ENCODE data around the gene MAGI1.
"Not testable (repeated sequence)": the region's sequence is repeated elsewhere in the genome, so short reads cannot be mapped to it uniquely, and the experiment has no call there.

MAGI1 gene

DNA sequence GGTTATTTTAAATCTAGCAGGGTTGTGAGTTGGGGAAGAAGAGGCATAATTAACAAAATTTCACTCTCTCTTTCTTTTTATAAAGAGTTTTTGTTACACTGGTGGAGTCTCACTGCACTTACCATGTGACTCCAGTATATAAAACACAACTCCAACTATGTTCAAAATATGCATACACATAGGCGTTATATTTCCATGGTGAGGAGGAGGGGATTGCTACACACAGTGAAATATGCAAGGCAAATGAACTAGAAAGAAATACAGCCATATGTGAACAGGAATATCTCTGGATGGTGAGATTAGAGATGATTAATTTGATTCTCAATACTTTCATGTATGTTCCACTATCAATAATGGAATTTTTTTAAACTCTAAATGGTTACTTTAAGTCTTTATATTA lies 385.0 kb downstream of the MAGI1 start:
- DNase-seq = no peak

DNA sequence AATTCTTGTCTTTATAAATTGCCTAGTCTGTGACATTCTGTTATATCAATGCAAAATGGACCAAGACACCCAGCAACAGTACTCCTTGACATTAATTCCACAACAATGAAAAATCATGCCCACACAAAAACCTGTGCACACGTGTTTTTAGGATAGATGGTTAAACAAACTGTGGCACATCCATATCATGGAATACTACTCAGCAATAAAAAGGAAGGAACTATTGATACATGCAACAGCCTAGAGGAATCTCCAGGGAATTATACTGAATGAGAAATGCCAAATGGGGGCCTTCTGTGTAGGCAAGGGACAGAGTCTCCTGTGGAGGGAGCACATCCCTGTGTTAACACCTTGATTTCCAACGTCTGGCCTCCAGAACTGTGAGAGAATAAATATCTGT lies 388.5 kb downstream of the MAGI1 start:
- DNase-seq = no peak

DNA sequence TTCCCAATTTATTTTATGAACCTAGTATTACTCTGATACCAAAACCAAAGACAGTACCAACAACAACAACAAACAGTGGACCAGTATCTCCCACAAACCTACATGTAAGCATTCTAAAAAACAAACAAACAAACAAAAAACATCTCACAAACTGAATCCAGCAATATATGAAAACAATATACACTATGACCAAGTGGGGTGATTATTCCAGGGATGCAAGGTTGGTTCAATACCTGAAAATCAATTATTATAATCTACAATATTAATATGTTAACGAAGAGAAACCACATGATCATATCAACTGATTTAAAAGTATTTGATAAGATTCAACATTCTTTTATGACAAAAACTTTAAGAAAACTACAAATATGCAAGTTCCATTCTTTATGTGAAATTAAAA lies 391.3 kb downstream of the MAGI1 start:
- no peak for DNase-seq

DNA sequence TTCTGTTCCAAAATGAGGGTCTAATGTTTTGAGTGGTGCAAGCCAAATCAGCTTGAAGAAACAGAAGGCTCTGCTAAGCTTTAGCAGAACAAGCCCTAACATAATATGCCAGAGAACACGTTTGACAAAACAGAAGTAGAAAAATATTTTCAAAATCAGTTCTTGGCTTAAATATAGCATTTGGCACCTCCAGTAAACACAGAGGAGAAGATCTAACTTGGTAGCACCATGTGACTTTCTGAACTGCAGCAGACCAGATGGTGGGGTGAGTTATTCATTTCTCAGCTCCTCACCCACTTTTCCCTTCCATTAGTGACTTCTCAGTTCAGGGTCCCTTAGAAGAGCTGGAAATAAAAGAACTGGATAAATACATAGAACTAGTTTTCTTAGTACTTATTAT lies 395.8 kb downstream of the MAGI1 start:
- DNase-seq = no peak

DNA sequence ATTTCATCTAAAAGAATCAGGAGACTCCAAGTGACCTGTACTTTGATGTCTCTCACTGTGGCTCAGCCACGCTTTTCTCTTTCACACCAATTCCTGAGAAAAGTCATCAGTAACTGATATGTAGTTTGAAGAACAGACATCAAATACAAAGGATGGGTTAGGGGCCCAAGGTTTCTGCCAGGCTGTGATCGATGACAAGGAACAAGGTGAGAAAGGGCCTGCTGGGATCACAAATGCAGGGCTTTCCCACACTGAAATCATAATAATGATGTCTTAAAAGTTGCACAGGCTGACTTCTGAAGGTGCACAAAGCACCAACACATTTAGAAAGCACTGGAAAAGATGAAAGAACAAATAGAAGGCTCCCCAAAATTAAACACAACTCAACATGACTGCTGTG lies 396.9 kb downstream of the MAGI1 start:
- DNase-seq = no peak

DNA sequence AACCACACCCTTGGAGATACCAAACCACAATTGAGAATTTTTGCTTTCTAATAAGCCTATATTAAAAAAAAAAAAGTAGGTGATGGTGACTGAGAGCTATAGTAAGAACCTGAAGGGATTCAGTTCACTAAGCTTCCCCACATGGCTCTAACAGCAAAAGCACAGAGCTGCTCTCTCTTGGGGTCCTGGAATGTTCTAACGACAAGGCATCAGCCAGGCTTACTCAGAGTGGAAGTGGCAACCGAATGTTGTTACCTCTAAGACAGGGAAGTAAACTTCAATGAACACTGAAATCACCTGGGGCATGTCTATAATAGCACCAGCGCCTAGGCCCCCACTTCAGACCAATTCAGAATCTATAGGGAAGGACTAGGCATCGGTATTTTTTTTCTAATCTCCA lies 397.7 kb downstream of the MAGI1 start:
- no peak for DNase-seq

DNA sequence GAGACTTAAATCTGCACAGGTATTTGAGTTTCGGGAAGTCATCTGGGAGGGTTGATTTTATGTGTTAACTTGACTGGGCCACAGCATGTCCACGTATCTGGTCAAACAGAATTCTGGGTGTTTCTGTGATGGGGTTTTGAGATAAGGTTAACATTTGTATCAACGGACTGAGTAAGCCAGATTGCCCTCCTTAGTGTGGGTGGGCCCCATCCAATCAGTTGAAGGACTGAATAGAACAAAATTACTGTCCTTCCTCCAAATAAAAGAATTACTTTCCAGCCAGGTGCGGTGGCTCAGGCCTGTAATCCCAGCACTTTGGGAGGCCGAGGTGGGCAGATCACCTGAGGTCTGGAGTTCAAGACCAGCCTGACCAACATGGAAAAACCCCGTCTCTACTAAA lies 399.3 kb downstream of the MAGI1 start:
- no peak for DNase-seq

DNA sequence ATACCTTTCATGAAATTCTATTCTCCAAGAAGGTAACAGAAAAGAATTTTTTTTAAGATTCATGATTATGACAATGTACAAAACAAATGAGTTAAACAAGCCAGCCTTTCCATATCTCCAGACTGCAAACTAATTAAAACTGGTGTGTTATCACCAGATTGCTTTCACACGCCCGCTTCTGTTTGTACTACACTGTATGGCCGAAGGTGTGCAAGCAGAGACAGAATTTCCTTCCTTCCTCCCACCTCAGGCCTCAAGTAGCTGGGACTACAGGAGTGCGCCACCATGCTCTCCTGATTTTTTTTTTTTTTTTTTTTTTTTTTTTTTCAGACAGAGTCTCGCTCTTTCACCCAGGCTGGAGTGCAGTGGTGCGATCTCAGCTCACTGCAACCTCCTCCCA lies 400.4 kb downstream of the MAGI1 start:
- no peak for DNase-seq

DNA sequence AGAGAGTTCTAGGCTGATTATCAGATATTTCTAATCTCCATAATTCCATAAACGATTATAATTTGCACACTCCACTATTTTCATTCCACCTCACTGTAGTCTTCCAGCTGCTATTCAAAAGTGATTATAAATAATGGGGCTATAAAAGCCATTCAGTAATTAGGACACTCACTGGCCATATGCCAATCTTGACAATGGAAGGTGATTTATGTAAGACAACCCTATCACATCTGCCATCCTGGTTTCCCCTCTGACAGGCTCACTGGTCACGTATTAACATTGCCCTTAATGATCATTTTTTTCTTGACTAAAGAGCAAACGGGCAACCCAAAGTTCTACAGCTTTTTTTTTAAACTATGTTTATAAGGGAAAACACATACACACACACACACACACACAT lies 402.4 kb downstream of the MAGI1 start:
- no peak for DNase-seq

DNA sequence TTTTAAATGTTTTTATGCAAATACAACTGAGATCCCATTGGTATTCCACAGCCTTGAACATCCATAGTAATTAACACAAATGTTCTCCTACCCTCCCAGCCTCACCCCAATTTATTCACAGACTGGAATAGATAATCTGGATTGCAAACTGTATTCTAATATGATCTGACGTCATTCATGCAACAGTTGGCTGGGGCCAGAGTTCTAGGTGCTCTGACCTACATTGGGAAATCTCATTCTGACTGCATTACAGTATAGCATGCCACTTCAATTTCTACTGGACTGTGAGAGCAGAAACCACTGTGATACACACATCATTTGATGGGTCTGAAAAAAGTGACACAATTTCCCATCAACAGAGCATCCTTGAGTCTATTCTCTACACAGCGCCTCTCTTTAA lies 403.1 kb downstream of the MAGI1 start:
- DNase-seq = no peak

DNA sequence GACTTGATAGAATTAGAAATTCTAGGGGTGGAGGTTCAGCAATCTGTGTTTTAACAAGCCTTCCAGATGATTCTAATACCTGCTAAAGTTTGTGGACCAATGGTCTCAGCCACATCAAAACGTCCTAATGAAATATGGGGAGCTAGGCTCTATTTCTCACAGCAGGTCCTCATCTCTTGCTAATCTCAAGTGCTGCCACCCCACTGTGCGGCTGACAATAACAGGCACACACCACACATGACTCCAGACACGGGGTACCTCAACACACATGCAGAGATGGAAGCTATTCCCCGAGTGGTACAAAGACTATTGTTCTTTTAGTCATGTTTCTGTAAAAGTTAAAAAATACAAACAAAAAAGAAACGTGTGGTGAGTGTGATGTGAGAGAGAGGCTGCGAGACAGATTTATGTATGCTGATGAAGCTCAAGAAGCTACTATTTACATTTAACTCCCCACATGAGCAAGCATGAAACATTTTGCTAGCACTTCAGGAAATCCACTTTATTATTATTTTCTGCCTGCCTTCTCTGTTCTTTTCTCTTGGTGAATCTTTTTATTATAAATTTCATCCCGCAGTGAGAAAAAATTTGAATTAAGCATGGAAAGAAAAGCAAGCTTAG lies 405.6 kb downstream of the MAGI1 start:
- no peak for DNase-seq

DNA sequence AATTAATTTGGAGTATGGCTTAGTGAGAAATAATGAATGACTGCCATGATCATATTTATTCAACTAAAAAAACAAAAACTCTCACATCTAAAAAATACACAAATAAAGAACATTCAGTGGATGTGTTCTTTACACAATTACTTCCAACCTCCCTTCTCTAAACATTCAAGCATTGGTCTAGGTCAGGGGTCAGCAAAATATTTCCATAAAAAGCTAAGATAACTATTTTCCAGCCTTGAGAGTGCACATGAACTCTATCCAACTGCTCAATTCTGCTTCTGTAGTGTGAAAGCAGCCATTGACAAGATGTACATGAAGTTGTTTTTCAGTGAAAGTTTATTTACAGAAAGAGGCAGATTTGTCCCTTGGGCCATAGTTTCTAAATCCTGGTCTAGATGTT lies 406.3 kb downstream of the MAGI1 start:
- DNase-seq = no peak

DNA sequence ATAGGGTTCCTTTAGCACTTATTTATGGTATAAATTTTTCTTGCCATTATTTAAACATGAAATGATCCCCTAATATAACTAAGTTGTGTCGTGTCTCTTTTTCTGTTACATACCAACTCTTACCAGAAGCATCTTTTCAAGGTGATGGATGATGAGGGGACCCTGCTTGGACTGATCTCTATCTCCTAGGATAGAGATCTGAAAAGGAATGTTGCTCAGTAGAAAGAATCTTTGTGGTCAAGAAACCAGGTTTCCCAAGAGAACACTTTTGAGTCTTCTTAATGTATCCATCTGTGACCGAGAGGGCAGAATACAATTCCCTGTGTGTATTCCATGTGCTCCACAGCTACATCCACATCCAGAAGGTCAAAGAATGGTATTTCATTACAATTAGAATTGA lies 409.7 kb downstream of the MAGI1 start:
- no peak for DNase-seq

DNA sequence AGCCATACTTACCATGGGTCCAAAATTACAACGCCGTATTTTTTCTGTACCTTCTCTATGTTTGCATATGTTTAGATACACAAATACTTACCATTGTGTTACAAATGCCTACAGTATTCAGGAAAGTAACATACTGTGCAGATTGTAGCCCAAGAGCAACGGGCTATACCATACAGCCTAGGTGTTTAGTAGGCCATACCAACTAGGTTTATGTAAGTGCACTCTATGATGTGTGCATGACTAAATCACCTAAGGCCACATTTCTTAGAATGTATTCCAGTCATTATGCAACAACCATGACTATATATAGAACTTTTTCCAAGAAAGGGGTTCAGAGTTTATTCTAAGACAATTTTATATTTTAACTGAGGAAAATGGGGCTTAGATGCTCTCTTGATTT lies 411.7 kb downstream of the MAGI1 start:
- DNase-seq = peak; percentile 18

DNA sequence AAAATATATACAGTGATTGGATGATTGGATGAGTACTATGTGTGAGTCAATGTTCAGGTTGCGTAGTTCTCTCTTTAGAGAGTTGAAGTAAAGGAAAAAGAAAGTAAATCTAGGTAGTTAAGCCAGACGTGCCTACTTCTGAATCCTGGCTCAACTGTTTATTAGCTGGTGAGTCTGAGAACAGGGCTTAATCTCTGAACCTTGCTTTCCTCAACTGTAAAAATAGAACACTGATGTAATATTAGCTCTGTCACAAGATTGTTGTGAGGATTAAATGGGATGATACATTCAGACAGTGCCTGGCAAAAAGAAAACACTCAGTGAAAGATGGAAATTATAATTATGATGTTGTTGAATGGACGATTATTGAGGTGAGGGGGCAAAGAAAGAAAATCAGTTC lies 413.4 kb downstream of the MAGI1 start:
- no peak for DNase-seq

DNA sequence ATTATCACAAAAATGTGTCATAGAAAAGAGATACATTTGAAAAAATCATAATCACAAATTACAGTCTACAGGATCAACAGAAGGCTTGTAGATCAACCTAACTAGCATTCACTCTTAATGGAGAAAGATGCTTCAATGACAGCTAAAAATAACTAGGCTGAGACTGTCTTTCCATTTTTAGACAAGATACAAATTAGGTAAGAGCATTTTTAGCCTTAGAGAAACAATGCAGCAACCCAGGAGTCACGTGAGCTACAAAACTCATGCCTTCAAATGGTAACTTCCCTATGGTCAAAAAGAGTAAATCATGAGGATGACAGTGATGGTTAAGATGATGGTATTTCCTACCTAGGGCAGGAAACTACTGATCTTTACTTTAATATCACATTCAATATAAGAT lies 415.4 kb downstream of the MAGI1 start:
- DNase-seq = no peak

DNA sequence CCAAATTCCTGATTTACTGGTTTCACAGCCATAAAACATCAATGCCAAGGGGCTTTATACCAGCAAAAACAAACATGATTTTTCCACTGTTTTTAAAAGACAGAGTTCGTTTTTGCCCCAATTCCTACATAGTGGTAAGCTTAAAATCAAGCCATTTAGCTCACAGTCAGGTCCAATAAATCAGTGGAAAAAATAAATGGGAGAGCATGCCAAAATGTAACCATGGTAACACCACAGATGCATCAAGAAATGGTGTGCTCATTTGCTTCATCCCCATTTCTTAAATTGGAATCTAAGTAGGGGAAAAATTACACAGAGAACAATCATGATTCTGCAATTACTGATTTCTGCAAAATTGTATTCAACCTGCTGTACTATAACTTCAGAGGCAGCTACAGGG lies 418.8 kb downstream of the MAGI1 start:
- no peak for DNase-seq

DNA sequence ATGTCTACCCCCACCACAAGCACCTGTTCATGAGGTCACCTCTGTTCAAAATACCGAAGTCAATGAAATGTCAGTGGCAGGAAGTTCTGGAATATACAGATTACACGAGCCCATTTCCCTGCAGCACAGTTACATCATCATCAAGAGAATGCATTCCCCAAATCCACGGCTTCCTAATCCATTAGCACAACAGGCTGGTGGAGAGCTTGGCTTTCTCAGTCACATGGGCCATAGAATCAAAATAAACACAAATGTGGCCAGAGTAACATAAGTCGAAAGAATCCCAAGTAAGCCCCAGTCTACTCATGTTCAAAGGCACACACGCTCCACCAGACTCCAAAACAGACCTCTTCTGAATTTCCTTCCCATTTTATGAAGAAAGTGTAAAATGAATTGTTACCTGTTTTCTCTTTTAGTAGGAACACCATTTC lies 419.3 kb downstream of the MAGI1 start:
- DNase-seq = peak; percentile 27

DNA sequence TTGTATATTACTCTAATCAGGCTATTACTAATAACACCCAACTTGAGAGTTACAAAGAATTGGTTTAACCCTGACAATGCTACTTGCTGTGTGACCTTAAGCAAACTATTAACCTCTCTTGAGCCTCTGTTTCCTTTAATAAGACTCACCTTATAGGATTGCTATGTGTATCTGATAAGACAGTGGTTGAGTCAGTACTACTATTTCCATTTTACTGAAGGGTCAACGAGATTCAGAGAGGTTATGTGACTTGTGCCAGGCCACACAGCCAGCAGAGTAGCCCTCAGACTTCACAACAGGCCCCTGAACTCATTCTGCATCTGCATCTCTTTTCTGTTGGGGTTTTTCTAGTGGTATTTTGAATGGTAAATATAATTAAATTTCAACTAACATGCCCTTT lies 420.1 kb downstream of the MAGI1 start:
- DNase-seq = no peak

DNA sequence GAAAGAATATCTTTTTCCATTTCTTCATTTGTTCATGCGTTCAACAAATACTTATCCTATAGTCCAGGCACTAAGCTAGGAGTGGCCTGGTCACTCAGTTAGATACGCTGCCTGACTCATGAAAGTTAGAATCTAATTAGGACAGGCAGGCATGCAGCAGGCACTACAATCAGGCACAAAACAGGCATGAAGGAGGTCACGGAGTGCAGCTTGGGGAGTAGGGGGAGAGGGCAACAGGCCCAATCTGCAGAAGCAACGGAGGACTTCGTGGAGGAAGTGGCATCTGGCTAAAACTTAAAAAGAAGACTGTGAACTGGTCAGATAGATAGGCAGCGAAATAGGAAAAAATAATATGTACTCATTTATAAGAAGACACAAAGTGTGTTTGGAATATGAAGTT lies 420.9 kb downstream of the MAGI1 start:
- DNase-seq = no peak

DNA sequence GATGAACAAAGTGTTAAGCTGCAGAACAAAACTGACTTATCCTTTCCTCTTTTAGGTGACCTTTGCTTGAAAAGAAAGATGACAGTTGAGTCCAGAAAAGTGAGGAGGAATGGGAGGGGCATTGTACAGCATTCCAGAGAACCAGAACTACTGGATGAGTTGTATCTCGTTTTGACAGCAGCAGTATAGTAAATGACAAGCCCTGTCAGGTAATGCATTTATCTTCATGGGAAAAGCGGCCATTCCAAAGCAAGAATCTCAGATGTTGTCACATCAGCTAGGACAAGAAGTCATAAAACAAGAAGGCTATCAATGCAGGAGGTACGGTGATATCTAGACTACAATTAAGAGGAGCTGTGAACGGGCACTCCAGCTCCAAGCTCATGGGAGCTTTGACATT lies 421.5 kb downstream of the MAGI1 start:
- no peak for DNase-seq

DNA sequence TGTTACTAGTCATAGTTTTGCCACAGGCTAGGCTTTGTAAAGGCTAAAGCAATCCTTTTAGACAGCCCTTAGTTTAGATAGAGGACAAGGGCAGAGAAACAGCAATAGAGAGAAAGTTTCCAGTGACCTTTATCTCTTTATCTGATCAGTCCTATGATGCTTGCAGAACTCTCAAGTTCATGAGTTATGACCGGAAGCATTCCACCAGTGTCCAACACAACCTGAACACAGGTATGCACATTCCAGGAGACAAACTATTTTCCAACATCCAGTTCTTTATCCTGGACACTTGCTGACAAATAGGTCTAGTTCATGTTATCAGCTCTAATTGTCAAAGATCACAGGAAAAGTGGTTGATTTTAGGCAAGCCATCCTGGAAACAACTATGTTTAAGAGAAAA lies 422.2 kb downstream of the MAGI1 start:
- DNase-seq = no peak

DNA sequence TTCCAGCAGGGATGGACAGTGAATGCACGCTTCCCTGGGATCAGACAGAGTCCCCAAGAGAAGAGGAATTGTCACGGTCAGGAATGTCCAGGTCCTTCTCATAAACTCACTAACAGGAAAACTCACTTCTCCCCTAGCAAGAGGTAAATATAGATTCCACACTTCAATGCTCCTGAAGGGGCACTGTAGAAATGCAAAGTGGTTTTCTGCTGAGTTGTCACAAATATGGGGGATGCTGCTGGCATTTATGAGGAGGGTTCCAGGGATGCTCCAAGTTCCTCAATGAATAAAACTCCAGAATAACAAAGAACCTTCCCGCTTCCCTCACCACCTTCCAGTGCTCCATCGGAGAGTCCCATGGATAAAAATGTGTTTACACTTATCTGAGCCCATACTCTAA lies 423.4 kb downstream of the MAGI1 start:
- no peak for DNase-seq

DNA sequence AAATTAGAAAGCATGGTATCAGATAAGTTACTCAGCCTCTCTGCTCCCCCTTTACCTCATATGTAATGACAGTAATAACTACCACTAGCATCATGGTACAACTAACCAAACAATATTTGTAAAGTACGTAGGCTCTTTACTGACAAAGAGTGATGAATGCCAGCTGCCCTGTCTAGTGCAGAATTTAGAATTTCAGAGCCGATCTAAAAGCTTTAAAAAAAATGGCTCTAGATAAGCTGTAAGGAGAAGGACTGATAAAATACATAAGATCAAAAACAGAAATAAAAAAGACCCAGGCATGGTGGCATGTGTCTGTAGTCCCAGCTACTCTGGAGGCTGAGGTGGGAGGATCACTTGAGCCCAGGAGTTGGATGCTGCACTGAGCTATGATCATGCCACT lies 424.1 kb downstream of the MAGI1 start:
- no peak for DNase-seq

DNA sequence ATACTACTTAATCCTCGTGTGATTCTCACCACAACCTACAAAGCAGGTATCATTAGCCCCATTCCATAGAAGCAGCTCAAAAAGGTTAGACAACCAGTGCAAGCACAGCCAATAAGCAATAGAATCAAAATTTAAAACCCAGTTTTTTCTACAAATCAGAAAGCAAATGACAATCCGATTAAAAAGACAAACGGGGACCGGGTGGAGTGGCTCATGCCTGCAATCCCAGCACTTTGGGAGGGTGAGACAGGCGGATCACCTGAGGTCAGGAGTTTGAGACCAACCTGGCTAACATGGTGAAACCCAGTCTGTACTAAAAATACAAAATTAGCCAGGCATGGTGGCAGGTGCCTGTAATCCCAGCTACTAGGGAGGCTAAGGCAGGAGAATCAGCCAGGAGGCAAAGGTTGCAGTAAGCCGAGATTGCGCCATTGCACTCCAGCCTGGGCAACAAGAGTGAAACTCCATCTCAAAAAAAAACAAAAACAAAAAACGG lies 430.7 kb downstream of the MAGI1 start:
- not testable (repeated sequence) for DNase-seq

DNA sequence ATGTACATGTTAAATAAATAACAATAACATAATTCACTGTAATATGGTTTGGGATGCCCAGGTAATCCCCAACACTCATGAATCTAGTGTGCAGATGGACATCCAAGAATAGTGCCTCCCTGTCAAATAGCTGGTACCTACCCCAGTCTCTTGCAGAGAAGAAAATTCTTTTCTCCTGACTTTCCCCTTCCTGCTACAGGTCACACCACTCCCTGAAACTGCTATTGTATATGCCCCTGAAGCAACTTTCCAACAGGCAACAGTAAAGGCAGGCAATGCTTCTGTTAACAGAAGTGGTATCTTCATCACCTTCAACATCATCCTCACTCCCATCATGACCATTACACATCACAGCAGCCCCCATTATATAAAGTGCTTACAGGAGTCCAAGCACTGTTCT lies 431.6 kb downstream of the MAGI1 start:
- no peak for DNase-seq
